GM15510 (cell line): ENCODE results near the gene PRKN.

Source experiments
- POLR2A ChIP-seq: IDR thresholded peaks from 3 replicates; pipeline ENCODE4 v1.6.1; 2011; ENCODE audit warnings: borderline replicate concordance; ENCODE audit not compliant: insufficient read length; ENCODE audit errors: extremely low read depth

The PRKN gene

DNA sequence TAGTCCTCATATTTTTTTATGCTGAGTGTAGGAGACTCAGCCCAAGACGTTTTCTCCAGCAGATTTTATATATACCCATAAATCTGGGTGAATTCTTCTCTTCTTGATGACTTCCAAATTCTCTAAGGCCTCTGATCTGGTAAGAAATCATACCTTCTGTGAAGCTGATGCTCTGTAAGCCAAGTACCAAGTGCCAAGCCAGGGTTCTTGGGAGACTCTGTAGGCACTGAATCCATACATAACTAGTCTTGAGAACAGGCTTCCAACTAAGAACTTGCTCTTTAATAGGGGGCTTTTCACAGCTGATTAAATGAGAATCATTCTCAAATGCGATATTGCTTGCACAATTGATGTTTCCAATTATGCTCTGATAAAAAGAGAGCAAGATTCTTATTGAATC, 87.6 kb downstream of the PRKN start:
- no peak for TF ChIP-seq POLR2A

DNA sequence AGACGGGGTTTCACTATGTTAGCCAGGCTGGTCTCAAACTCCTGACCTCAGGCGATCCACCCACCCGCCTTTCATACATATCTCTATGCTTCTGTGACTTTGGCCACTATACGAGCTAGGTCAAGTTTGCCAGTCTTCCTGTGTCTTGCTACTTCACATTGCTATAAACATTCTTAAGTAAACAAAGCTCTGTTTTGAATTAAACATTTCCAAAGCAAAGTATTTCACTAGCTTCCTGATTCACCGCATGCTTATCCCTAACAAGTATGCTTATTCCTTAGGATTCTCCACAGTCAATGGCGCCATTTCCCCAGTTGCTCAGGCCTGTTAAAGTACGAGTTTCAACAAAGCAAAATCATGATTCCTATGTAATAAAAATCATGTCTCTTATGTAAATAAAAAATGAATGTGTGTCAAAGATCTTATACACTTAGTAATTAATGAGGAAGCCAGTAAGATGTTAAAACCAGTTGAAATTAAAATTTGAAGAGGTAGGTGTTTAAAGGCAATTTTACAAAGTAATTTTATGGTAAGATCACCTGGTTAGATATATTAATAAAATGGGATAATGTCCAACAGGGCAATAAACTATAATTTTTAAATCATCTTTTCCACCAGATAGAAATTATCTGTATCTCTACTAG, 88.5 kb downstream of the PRKN start:
- no peak for TF ChIP-seq POLR2A

DNA sequence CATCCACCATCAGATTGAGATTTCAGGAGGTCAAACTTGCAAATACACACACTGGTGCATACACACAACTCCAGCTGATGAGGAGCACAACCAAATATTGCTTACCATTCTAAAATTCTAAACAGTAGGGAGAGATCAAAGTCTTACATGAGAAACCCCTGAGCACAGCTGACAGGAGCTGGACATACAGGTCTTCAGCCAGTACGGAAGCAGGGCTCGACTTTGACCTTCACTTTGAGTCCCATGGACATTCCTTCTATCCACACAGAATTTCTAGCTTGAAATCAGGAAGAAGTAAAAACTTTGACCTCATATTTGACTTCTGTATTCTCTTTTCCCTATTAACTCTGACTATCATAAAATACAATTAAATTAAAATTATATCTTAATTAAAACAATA, 90.2 kb downstream of the PRKN start:
- no peak for TF ChIP-seq POLR2A

DNA sequence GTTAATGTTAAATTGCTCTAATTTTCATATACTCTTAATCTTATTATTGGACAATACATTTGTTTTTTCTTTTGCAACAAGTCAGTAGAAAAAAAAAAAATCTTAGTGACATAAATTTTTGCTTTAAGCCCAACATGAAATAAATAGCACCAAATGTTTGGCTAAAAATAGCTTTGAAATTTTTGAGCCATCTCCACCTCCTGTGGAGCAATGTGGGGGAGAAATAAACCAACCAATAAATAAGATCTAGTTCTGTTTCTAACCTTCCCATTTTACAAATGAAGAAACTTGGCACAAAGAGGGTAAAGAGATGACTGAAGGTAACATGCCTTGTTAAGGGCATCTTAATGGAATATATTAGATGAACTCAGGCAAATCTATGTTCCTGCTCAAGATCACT, 91.4 kb downstream of the PRKN start:
- no peak for TF ChIP-seq POLR2A

DNA sequence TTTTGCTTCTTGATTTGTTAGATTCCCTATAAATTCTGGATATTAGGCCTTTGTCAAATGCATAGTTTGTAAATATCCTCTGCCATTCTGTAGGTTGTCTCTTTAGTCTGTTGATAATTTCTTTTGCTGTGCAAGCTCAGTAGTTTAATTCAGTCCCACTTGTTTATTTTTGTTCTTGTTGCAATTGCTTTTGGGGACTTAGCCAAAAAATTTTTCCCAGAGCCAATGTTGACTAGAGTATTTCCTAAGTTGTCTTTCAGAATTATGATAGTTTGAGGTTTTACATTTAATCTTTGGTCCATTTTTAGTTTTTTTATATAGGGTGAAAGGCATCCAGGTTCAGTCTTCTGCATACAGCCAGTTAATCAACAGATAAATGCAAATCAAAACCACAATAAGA, 96.0 kb downstream of the PRKN start:
- TF ChIP-seq POLR2A = no peak

DNA sequence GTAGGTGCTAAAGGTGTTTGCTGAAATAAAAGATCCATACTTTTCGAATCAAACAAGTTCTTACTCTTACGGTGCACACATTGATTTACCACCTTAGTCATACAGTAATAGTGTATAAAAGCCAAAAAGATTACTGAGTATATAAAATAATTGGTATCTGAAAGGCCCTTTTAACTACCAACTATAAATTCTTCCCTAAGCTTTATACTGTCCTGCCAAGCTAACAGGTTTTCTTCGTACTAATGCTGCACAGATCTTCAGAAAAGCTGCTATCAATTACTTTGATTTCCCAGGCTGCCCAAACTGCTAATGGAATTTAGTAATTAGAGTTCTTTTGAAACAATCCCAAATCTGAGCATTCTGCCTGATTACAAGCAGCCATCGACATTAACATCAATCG, 97.5 kb downstream of the PRKN start:
- no peak for TF ChIP-seq POLR2A

DNA sequence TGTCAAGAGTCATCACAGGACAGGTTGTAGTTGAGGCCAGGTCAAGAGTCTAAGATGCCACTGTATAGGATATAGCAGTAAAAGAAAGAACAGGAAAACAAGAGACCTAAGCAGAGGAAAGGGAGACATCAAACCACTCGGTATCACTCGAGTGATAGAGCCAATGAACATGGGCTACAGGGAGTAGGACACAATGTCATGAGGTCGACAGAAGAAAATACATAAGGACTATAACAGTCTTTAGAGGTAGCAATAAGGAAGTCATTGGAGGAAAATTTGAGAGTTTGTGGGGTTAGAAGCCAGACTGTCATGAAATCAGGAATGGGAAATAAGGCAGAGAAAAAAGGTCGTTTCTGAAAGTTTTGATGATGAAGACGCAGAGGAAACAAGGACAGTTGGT, 99.7 kb downstream of the PRKN start:
- TF ChIP-seq POLR2A = no peak

DNA sequence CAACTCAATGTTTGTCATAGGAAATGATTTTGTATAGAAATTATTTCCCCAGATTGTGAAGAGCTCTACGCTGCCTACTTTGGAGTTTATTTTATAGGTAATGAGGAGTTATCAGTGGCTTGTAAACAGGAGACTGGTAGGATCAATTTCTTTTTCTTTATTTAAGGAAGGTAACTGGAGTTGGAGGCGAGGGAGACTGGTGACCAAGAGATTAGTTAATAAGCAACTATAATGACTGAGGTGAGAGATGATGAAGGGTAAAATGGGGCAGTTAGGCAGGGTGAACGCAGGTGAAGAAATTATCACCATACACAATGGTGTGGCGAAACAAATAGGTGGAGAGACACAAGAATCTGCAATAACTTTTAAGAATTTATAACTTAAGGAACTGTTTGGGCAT, 100.2 kb downstream of the PRKN start:
- no peak for TF ChIP-seq POLR2A

DNA sequence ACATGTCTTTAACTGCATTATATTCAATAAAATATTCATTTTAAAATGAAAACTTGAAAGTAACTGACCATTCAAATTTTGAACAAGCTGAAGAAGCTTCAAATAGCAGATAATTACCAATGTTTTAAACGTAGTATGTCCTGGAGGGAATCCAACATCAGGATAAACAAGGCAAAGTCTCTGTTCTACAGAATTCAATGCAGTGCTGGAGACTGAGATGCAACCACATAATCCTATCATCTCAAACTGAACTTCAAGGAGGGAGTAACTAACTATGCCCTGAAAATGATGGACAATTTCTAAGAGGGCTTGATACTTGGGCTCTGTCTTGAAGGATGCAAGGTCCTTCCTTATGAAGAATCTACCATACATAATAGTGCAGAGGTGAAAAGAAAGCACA, 100.7 kb downstream of the PRKN start:
- TF ChIP-seq POLR2A = no peak

DNA sequence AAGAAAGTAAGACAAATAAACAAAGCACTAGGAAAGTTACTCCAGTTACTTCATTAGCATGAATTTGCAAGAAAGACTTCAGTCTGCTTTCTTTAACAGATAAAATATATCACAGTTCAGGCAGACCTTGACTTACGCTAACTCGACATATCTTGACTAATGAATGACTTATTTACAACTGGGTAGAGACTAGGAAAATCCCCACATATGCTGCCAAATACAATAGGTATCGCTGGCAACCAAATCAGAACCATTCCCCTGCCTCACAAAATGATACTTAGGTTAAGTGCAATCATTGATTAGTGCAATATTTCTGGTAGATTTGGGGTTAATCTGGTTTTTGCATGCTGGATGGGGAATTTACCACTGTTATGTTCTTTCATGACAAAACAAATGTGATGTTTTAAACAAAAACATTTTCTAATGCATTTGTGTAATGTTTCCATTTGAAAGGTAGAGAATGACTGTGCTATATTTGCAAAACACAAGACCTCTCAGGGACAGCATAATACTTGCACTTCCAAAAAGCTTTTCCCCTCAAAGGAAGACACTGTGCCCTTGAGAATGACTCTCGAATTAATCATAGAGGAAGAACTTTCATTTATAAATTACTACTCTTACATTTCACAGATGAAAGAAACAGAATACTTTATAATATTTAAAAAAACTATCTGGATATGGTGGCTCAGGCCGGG, 101.6 kb downstream of the PRKN start:
- TF ChIP-seq POLR2A = no peak

DNA sequence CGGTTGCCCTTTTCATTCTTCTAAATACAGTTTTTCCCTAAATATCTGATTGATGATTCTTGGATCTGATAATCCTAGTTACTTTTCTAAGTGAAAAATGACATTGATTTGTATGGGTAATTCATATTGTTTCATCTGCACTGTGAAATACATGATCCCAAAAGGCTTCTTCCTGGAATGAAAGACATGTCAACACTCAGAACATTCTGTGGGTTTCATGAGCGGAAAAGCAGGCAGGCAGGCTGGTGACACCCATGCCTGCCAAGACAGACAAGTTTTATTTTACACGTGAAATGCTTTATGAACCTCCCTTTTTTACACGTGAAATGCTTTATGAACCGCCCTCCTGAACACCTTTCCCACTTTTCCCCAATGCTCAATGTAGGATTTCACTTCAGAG, 105.0 kb downstream of the PRKN start:
- TF ChIP-seq POLR2A = no peak

DNA sequence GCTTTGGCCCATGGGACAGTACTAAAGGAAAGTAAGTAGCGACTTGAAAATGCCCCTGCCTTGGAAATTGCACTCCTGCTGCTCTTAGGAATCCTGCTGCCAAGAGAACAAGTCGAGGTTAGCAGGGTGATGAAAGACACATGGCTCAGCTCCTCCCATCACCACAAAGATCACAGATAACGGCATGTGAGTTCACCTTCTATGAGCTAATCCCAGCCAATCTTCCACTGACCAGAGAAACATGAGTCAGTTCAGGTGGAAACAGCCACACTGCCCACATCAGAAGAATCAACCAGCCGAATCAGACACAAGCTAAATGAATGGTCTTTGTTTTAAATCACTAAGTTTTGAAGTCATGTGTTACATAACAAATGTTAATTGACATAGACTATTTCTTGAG, 106.3 kb downstream of the PRKN start:
- no peak for TF ChIP-seq POLR2A

DNA sequence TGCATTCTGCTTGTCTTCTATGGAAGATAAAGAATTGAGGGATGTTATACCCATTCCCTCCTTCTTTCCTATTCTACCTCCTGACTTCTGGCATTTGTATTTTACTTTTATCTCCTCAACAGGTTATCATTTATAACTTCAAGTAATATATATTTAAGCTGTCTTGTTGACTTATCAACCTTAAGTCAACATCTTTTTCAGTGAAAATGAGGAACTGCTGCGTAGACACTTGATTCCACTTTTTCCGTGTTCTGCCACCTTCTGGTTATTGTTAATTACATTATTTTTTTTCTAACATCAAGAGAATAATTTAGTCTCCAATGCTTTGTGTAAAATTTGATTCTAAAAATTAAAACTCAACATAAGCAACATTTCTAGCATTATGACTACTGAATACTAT, 107.5 kb downstream of the PRKN start:
- TF ChIP-seq POLR2A = no peak

DNA sequence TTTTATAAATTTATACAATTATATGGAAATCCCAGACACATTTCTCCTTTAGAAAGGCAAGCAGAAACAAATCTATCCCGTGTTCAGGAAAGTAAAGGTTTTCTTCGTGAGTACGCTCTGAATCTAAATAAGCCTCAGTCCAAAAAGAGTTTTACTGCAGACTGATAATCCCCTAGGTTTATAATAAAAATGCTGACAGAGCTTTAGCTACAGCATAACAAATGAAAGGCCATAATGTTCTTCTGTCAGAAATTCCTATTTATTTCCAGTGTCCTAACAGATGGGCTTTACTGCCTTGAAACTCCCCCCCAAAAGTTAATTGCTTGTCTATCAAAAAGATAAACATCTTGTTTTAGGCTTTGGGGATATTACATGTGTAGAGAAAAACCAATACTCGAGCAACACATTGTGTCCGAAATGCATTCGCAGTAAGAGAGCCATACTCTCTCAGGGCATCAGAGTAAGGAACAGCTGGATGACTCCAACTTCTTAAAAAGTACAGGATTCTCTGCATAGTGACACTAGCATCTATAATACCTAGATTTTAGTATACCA, 109.0 kb downstream of the PRKN start:
- no peak for TF ChIP-seq POLR2A

DNA sequence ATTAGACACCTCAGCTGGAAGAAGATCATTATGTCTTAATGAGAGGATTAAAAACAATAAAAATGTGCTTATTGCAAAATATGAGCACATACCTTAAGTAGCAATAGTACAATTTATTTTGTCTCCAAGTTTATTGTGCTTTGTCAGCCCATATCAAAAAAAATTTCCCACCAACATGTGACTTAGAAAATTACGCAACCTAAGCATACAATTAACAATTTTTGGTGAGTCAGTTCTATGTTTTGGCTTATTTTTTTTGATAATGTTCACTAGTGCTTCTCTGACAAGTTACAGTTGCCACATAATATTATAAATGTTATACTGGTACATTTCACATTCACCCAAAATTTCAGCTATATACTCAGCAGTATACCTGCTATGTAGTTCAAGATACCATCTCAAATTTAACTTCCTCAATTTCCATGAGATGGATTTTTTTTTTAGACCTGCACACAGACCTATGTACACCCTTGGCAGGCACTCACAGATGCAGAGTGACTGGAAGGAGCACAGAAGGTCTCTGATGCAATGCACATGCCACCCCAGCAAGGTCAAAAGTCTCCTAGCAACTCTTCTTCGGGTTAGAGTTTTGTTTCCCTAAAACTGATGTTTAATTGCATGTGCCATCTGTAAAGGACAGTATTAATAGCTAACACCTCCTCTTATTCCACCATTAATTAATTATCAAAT, 112.4 kb downstream of the PRKN start:
- no peak for TF ChIP-seq POLR2A

DNA sequence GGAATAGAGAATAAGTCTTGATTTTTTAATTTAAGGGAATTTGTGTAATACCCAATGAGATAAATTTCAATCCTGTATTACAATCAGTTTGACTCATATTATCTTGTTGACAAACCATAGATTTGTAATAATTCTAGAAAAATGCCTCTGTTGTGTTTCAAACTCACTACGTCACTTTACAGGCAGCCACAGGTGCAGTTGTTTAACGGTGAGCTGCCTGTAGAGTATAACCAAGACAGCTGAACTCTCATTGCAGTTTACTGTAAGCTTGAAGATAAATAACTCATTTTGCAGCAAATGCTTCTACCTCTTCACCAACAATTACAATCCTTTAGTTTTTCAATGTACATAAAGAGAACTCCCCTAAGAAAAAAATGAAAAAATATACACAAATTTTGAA, 114.3 kb downstream of the PRKN start:
- TF ChIP-seq POLR2A = no peak

DNA sequence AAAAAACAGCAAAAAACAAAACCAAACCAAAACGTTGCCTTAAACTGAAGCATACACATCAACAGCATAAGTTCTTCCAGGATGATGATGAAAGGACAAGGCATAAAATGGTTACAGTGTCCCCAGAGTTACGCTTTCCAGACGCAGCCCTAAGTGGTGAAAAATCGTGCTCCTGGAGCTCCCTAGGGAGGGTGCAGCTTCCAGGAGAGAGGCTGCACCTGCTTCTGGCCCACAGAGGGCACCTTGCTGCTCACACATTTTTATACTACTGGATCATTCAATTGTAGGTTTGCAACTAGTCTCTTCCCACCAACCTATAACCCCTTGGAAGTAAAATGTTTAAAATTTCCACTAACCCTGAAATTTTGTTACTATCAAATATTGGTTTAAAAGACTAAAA, 115.0 kb downstream of the PRKN start:
- TF ChIP-seq POLR2A = no peak

DNA sequence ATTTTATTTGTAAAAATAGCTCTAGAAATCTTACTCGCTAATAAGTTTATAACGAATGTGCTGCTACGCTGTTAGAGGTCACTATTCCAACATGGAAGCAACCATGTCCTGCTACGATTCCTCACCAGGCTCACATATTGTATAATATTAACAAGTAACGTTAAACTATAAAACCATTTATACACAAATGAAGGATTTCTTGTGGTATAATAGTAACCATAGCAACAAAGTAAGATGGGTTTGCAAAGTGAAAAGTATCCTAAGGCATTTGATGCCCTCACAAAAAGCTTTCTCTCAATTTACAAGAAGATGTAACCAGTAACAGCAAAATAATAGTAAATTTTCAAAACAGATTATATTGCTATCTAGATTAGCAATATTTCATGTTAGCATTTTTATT, 117.2 kb downstream of the PRKN start:
- TF ChIP-seq POLR2A = no peak
